Breast epithelium (tissue), 4 donors: Measurements from ENCODE around the gene WWTR1. TPM values are rescaled to one million over a fixed set of nuclear protein-coding genes. Genes with fewer than 3 reads are reported as not detected.

Experiments used
- DNase-seq, 2 donors: peaks; one replicate each; pipeline ENCODE4 v3.0.0-alpha.2; 2019; ENCODE audit warnings: low spot score in 2 of 2
- H3K27ac ChIP-seq, 2 donors: fragments of 200-600 bp; sonication (generic) in 1 of 2; one replicate each; pipeline ENCODE4 v1.5.1; 2016 to 2019; ENCODE audit warnings: mild to moderate bottlenecking in 1 of 2
- H3K27me3 ChIP-seq, 2 donors: fragments of 200-600 bp; sonication (generic) in 1 of 2; one replicate each; pipeline versions ENCODE4 v1.5.1 to v1.6.0; 2017 to 2019; ENCODE audit warnings: control low read depth in 1 of 2, mild to moderate bottlenecking in 1 of 2
- H3K36me3 ChIP-seq: fragments of 200-600 bp; one replicate; pipeline ENCODE4 v1.5.1; 2019
- H3K4me1 ChIP-seq, 2 donors: fragments of 200-600 bp; sonication (generic); one replicate each; pipeline ENCODE4 v1.5.1; 2016 to 2019; ENCODE audit warnings: control low read depth in 1 of 2
- H3K4me3 ChIP-seq, 3 donors: fragments of 200-600 bp; sonication (generic); 1 replicate in 2 of 3; 2 replicates in 1 of 3; pipeline ENCODE4 v1.5.1; 2016 to 2019; ENCODE audit warnings: mild to moderate bottlenecking in 3 of 3, moderate library complexity in 2 of 3
- H3K9me3 ChIP-seq, 2 donors: fragments of 200-600 bp; sonication (generic) in 1 of 2; one replicate each; pipeline ENCODE4 v1.5.1; 2016 to 2019; ENCODE audit warnings: control low read depth in 1 of 2
- POLR2A ChIP-seq: fragments of 450-650 bp; IDR thresholded peaks from one replicate; pipeline ENCODE4 v1.6.1; 2016; ENCODE audit warnings: antibody characterized with exemption, mild to moderate bottlenecking, moderate library complexity
- POLR2AphosphoS5 ChIP-seq, 3 donors: sonication (generic); formaldehyde crosslinking; IDR thresholded peaks; one replicate each; pipeline ENCODE4 v1.6.1; 2017; ENCODE audit warnings: antibody characterized with exemption in 3 of 3
- intact Hi-C: fragments of 100-400 bp; cut with DNase I; formaldehyde crosslinking; loops from one replicate; pipeline ENCODE4 v1.15.1; 2023; ENCODE audit warnings: low total_unique reads
- total RNA-seq, 3 donors: library from RNA; depleted of rRNA; stranded (reverse); fragments of >200 nt; gene quantifications; one replicate each; pipeline ENCODE4 v1.1.0, GENCODE V29; 2016
- TF ChIP-seq, protein P1 (sequence below), 3 donors: fragments of 450-650 bp; IDR thresholded peaks; one replicate each; pipeline ENCODE4 v1.5.1; 2016 to 2017; ENCODE audit warnings: antibody characterized with exemption in 3 of 3, mild to moderate bottlenecking in 3 of 3, moderate library complexity in 3 of 3

WWTR1 gene
- total RNA-seq, 3 donors from 2014 or later, result 53.6 to 98.2 (median 91.4) TPM

GRCh38 chr3:149516920-149517319, 140.9 kb downstream of the WWTR1 start:
- H3K9me3 ChIP-seq, result no peaks in the 10 kb centered on the region
- no peaks in the 10 kb centered on the region for H3K27me3 ChIP-seq
- no peak for DNase-seq
- no peak overlapping the region for H3K27ac ChIP-seq
- H3K4me3 ChIP-seq, result no peak overlapping the region
- peaks cover 3% of the 10 kb centered on the region for H3K36me3 ChIP-seq
- intact Hi-C loops, result no loop called here
- H3K4me1 ChIP-seq, result no peaks in the 10 kb centered on the region
- TF ChIP-seq POLR2A (no peak), POLR2AphosphoS5 (IDR thresholded peaks at IDR 0.05) (no peak)
- TF ChIP-seq, protein P1, sequence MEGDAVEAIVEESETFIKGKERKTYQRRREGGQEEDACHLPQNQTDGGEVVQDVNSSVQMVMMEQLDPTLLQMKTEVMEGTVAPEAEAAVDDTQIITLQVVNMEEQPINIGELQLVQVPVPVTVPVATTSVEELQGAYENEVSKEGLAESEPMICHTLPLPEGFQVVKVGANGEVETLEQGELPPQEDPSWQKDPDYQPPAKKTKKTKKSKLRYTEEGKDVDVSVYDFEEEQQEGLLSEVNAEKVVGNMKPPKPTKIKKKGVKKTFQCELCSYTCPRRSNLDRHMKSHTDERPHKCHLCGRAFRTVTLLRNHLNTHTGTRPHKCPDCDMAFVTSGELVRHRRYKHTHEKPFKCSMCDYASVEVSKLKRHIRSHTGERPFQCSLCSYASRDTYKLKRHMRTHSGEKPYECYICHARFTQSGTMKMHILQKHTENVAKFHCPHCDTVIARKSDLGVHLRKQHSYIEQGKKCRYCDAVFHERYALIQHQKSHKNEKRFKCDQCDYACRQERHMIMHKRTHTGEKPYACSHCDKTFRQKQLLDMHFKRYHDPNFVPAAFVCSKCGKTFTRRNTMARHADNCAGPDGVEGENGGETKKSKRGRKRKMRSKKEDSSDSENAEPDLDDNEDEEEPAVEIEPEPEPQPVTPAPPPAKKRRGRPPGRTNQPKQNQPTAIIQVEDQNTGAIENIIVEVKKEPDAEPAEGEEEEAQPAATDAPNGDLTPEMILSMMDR (IDR thresholded peaks at IDR 0.05), result no peak

- H3K4me3 ChIP-seq, result no peak overlapping the region
- H3K9me3 ChIP-seq, result no peaks in the 10 kb centered on the region
- no peaks in the 10 kb centered on the region for H3K4me1 ChIP-seq
- no peak for TF ChIP-seq POLR2A
- TF ChIP-seq, protein P1 (IDR thresholded peaks at IDR 0.05), result no peak
- H3K27ac ChIP-seq, result no peak overlapping the region
- H3K27me3 ChIP-seq, result no peaks in the 10 kb centered on the region
- intact Hi-C loops, result no loop called here
- no peak for DNase-seq
- peaks cover 3% of the 10 kb centered on the region for H3K36me3 ChIP-seq
Measured at GRCh38 chr3:149515249-149515648, 142.6 kb downstream of the WWTR1 start.

DNA sequence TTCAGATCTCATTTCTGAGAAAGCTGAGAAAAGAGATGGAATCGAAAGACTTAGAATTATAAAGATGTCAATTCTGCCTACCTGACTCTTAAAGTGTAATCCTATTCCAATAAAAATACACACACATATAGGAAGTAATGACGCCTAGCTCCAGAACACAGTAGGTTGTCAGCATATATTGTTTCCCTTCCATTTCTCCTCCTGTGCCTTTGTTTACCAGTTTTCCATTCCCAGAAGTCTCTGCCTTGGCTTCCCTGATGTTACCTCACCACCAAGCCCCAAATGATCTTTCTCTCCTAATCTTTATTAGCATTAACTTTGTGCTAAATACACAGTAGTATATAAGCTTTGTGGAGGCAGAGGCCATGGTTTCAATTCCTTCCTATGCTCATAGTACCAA, 143.4 kb downstream of the WWTR1 start:
- no peaks in the 10 kb centered on the region for H3K27me3 ChIP-seq
- H3K27ac ChIP-seq, result no peak overlapping the region
- H3K4me1 ChIP-seq, result no peaks in the 10 kb centered on the region
- H3K9me3 ChIP-seq, result no peaks in the 10 kb centered on the region
- no peak overlapping the region for H3K4me3 ChIP-seq
- intact Hi-C loops, result no loop called here
- no peak for DNase-seq
- no peaks in the 10 kb centered on the region for H3K36me3 ChIP-seq
- no peak for TF ChIP-seq POLR2AphosphoS5 (IDR thresholded peaks at IDR 0.05)
- no peak for TF ChIP-seq POLR2A

DNA sequence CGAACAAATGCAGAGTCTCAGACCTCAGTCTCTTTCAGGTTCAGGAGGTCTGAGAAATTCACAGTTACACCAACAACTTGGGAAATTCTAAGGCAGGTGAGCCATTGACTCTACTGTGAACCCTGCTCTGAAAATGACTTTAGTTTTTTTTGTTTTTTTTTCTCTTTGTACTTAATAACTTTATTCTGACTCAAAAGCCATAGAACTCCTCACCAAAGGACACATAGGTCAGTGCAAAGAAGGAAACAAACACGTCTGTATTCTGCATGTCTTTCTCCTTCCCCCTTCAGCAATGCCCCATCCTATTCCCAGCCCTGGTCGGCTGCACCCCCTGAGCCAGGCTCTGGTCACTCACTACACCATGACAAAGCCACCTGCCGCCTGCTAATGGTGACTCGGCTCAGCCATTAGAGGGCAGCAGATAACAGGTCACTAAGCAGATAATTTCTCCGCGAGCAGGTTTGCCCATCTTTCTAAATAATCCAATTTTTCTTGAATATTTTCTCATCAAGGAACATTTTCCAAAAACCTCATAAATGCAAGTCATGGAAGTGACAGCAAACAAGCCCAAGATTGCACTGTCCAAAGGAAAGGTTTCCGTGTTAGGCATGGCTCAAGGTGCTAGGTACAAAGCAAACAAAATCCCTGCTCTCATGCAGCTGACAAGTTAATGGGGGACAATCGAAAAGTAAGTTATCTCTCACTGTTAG, 145.6 kb downstream of the WWTR1 start:
- Histone ChIP-seq H3K27me3 (no peaks in the 10 kb centered on the region), H3K9me3 (no peaks in the 10 kb centered on the region), H3K27ac (no peak overlapping the region), H3K4me1 (no peaks in the 10 kb centered on the region), H3K36me3 (no peaks in the 10 kb centered on the region), H3K4me3 (no peak overlapping the region)
- intact Hi-C loops, result no loop called here
- peak; percentile 57 to 60 for DNase-seq
- TF ChIP-seq POLR2AphosphoS5 (IDR thresholded peaks at IDR 0.05), result no peak
- TF ChIP-seq, protein P1 (IDR thresholded peaks at IDR 0.05), result peak in 2 of 3 donors; percentile 77 to 83

DNA sequence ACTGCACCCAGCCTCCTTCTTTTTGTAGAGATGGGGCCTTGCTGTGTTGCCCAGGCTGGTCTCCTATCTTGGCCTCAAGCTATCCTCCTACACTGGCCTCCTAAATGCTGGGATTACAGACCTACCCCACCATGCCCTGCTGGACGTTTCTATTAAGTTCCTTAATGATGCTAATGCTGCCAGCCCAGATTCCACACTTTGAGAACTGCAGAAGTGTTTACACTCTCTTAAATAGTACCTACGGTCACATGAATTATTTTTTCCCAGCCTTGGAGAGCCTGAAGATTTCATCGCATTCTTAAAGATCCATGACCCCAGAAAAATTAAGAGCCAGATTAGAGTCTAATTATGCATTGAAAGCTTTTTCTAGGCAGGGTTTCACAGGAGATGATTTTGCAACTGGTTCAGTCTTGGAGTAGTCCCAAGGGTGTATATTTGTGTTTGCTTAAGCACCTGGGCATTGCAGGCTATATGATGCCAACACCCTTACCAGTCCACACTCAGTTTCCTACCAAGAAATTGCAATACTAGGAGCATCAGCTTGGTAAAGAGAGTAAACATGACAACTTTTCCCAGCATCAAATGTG, 146.7 kb downstream of the WWTR1 start:
- Histone ChIP-seq H3K4me1 (no peaks in the 10 kb centered on the region), H3K9me3 (no peaks in the 10 kb centered on the region), H3K4me3 (no peak overlapping the region), H3K27ac (no peak overlapping the region), H3K36me3 (no peaks in the 10 kb centered on the region), H3K27me3 (no peaks in the 10 kb centered on the region)
- TF ChIP-seq POLR2AphosphoS5 (IDR thresholded peaks at IDR 0.05) (no peak), POLR2A (no peak)
- TF ChIP-seq, protein P1 (IDR thresholded peaks at IDR 0.05), result no peak
- no peak for DNase-seq
- intact Hi-C loops, result no loop called here
